ENCODE measurements around the gene MOAP1.
A peak's percentile ranks its signal among the peaks of the same experiment; 100 is the strongest.
"Not testable (repeated sequence)": the region's sequence is repeated elsewhere in the genome, so short reads cannot be mapped to it uniquely, and the experiment has no call there.

The MOAP1 gene

GRCh38 chr14:93183596-93184317 is 940 bp downstream of the MOAP1 start:
- DNase-seq, result peak; percentile 55

- DNase-seq, result no peak
Observed at GRCh38 chr14:93175492-93175891, 9.2 kb downstream of the MOAP1 start.

GRCh38 chr14:93174731-93175130 is 10.0 kb downstream of the MOAP1 start:
- DNase-seq, result not testable (repeated sequence)

- no peak for DNase-seq
Observed at GRCh38 chr14:93173943-93174395, 10.7 kb downstream of the MOAP1 start.

GRCh38 chr14:93171376-93171775 is 13.3 kb downstream of the MOAP1 start:
- no peak for DNase-seq

- not testable (repeated sequence) for DNase-seq
Observed at GRCh38 chr14:93170141-93170540, 14.6 kb downstream of the MOAP1 start.

GRCh38 chr14:93169619-93170018 is 15.1 kb downstream of the MOAP1 start:
- not testable (repeated sequence) for DNase-seq

GRCh38 chr14:93168610-93169009 is 16.1 kb downstream of the MOAP1 start:
- not testable (repeated sequence) for DNase-seq

- DNase-seq, result not testable (repeated sequence)
Observed at GRCh38 chr14:93165271-93166265, 19.1 kb downstream of the MOAP1 start.

- no peak for DNase-seq
Observed at GRCh38 chr14:93163564-93163963, 21.1 kb downstream of the MOAP1 start.

- DNase-seq, result no peak
Observed at GRCh38 chr14:93161411-93161940, 23.2 kb downstream of the MOAP1 start.

GRCh38 chr14:93160353-93160801 is 24.3 kb downstream of the MOAP1 start:
- no peak for DNase-seq

- not testable (repeated sequence) for DNase-seq
Observed at GRCh38 chr14:93159625-93160352, 24.9 kb downstream of the MOAP1 start.

- DNase-seq, result not testable (repeated sequence)
Observed at GRCh38 chr14:93158349-93158748, 26.3 kb downstream of the MOAP1 start.

GRCh38 chr14:93156693-93157369 is 27.9 kb downstream of the MOAP1 start:
- no peak for DNase-seq

- no peak for DNase-seq
Observed at GRCh38 chr14:93155667-93156066, 29.0 kb downstream of the MOAP1 start.

GRCh38 chr14:93153121-93153520 is 31.6 kb downstream of the MOAP1 start:
- peak; percentile 33 for DNase-seq

GRCh38 chr14:93150227-93151208 is 34.2 kb downstream of the MOAP1 start:
- peak; percentile 26 for DNase-seq

- no peak for DNase-seq
Observed at GRCh38 chr14:93148979-93149378, 35.7 kb downstream of the MOAP1 start.

GRCh38 chr14:93146119-93146518 is 38.6 kb downstream of the MOAP1 start:
- DNase-seq, result no peak

Measured in DMS79 treated with DMSO at 0.1 percent for 48 hours (cell line).